ENCODE data around the gene PRPS1. TPM values are rescaled to one million over a fixed set of nuclear protein-coding genes. Genes with fewer than 3 reads are reported as not detected.

Gene PRPS1
- total and polyA plus RNA-seq, 4 donors: 11.7 to 42.0 (median 33.0) TPM

DNA sequence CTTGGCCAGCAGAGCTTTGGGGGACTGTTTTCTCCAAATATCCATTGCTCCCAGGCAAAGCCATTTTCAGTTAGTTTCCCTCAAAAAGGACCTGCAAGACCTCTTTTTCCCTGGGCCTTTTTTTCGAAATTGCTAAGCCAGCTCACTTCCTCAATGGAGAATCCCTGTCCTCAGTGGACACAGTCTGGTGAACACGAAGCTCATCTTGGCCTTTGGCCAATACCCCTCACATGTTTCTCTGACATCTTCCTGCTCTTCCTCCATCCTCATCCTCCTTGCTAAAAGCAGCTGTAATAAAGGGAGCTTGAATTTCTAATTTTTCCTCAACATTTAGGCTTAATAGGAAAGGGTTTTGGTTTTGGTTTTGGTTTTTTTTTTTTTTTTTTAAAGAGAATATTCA lies 17.6 kb upstream of the PRPS1 start:
- peak in 1 of 3 donors; percentile 6 for DNase-seq
- 38 to 44% methylated on average over 2 of the region's 2 CpGs for WGBS, 2 donors
- ATAC-seq (ENCODE audit: insufficient read depth, low FRiP score): no peak
- H3K9ac ChIP-seq (ENCODE audit: insufficient read depth in 1 of 2, low read length in 2 of 2): no peak overlapping the region
- H3K4me1 ChIP-seq (ENCODE audit: control insufficient read depth in 5 of 5, insufficient read depth in 5 of 5, low read length in 5 of 5): no peaks in the 10 kb centered on the region
- no peaks in the 10 kb centered on the region for H3K36me3 ChIP-seq (ENCODE audit: control insufficient read depth in 4 of 4, insufficient read depth in 4 of 4, low read length in 4 of 4)
- peaks cover 0 to 2% (median 0%) of the 10 kb centered on the region in 4 donors for H3K9me3 ChIP-seq (ENCODE audit: control insufficient read depth in 4 of 4, insufficient read depth in 3 of 4, low read length in 3 of 4)
- TF ChIP-seq, protein P1, sequence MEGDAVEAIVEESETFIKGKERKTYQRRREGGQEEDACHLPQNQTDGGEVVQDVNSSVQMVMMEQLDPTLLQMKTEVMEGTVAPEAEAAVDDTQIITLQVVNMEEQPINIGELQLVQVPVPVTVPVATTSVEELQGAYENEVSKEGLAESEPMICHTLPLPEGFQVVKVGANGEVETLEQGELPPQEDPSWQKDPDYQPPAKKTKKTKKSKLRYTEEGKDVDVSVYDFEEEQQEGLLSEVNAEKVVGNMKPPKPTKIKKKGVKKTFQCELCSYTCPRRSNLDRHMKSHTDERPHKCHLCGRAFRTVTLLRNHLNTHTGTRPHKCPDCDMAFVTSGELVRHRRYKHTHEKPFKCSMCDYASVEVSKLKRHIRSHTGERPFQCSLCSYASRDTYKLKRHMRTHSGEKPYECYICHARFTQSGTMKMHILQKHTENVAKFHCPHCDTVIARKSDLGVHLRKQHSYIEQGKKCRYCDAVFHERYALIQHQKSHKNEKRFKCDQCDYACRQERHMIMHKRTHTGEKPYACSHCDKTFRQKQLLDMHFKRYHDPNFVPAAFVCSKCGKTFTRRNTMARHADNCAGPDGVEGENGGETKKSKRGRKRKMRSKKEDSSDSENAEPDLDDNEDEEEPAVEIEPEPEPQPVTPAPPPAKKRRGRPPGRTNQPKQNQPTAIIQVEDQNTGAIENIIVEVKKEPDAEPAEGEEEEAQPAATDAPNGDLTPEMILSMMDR (IDR thresholded peaks at IDR 0.05; ENCODE audit: control extremely low read depth, extremely low read depth): no peak
- H3K27ac ChIP-seq (ENCODE audit: low read depth in 1 of 2, low read length in 1 of 2): no peak overlapping the region
- H3K4me3 ChIP-seq: no peak overlapping the region
- H3K27me3 ChIP-seq (ENCODE audit: control insufficient read depth in 3 of 3, insufficient read depth in 3 of 3, low read length in 2 of 3): peaks cover 0 to 12% (median 4%) of the 10 kb centered on the region in 3 donors

DNA sequence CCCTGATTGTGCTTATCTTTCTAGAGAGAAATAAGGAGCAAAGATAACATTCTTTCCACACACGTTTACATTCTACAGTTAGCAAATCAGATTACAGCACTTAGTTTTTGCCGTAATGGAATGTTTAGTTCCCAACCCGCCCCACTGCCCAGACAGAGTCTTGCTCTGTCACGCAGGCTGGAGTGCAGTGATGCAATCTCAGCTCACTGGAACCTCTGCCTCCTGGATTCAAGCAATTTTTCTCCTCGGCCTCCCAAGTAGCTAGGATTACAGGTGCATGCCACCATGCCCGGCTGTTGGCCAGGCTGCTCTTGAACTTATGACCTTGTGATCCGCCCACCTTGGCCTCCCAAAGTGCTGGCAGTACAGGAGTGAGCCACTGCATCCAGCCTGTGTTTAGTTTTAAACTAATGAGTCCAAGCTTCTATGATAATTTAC lies 8.4 kb upstream of the PRPS1 start:
- no peak for ATAC-seq (ENCODE audit: insufficient read depth, low FRiP score)
- Histone ChIP-seq H3K9me3 (ENCODE audit: control insufficient read depth in 4 of 4, insufficient read depth in 3 of 4, low read length in 3 of 4) (peaks cover 0 to 4% (median 1%) of the 10 kb centered on the region in 4 donors), H3K27ac (ENCODE audit: low read depth in 1 of 2, low read length in 1 of 2) (no peak overlapping the region), H3K36me3 (ENCODE audit: control insufficient read depth in 4 of 4, insufficient read depth in 4 of 4, low read length in 4 of 4) (no peaks in the 10 kb centered on the region), H3K9ac (ENCODE audit: insufficient read depth in 1 of 2, low read length in 2 of 2) (no peak overlapping the region), H3K4me3 (no peak overlapping the region), H3K27me3 (ENCODE audit: control insufficient read depth in 3 of 3, insufficient read depth in 3 of 3, low read length in 2 of 3) (peaks cover 0 to 7% (median 5%) of the 10 kb centered on the region in 3 donors), H3K4me1 (ENCODE audit: control insufficient read depth in 5 of 5, insufficient read depth in 5 of 5, low read length in 5 of 5) (no peaks in the 10 kb centered on the region)
- peak in 1 of 3 donors; percentile 15 for DNase-seq
- TF ChIP-seq, protein P1 (IDR thresholded peaks at IDR 0.05; ENCODE audit: control extremely low read depth, extremely low read depth): no peak
- WGBS, 2 donors: 66 to 76% methylated on average over 7 of the region's 7 CpGs

DNA sequence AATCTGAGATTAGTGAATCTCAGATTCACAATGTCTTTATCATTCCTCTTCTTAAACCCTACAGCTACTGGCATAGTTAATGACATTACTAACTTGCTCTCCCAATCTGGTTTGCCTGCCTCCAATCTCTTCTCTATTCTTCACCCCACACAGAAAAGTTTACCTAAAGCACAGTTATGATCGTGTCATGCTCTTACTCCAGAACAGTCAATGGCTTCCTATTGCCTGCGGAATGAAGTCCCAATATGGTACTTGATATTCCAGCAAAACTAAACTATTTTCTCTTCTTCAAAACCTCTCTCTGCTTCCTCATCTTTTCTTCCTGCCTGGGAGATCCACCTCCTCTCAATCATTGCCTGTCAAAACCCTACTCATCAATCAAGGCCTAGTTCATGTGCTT lies 3.4 kb upstream of the PRPS1 start:
- no peak overlapping the region for H3K27ac ChIP-seq (ENCODE audit: low read depth in 1 of 2, low read length in 1 of 2)
- DNase-seq (no peak), ATAC-seq (ENCODE audit: insufficient read depth, low FRiP score) (no peak)
- H3K4me1 ChIP-seq (ENCODE audit: control insufficient read depth in 5 of 5, insufficient read depth in 5 of 5, low read length in 5 of 5): peaks cover 0 to 3% (median 0%) of the 10 kb centered on the region in 5 donors
- no peak overlapping the region for H3K4me3 ChIP-seq
- H3K27me3 ChIP-seq (ENCODE audit: control insufficient read depth in 3 of 3, insufficient read depth in 3 of 3, low read length in 2 of 3): peaks cover 2 to 13% (median 10%) of the 10 kb centered on the region in 3 donors
- H3K9ac ChIP-seq (ENCODE audit: insufficient read depth in 1 of 2, low read length in 2 of 2): no peak overlapping the region
- H3K9me3 ChIP-seq (ENCODE audit: control insufficient read depth in 4 of 4, insufficient read depth in 3 of 4, low read length in 3 of 4): peaks cover 0 to 5% (median 2%) of the 10 kb centered on the region in 4 donors
- TF ChIP-seq, protein P1 (IDR thresholded peaks at IDR 0.05; ENCODE audit: control extremely low read depth, extremely low read depth): no peak
- 94 to 97% methylated on average over 2 of the region's 2 CpGs for WGBS, 2 donors
- no peaks in the 10 kb centered on the region for H3K36me3 ChIP-seq (ENCODE audit: control insufficient read depth in 4 of 4, insufficient read depth in 4 of 4, low read length in 4 of 4)

DNA sequence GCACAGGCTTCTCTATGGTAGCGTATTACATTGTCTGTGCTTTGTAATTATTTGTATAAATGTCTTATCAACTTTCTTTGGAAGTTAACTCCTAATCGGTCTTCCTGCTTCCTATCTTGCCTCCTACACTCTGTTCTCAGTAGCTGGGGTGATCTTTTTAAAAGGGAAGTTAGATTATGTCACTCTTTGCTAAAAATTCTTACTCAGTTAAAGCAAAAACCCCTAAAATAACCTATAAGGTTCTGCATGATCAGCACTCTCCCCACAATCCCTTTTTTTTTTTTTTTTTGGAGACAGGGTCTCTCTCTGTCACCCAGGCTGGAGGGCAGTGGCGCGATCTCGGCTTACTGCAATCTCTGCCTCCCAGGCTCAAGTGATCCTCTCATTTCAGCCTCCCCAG lies 2.6 kb upstream of the PRPS1 start:
- ATAC-seq (ENCODE audit: insufficient read depth, low FRiP score): no peak
- H3K27ac ChIP-seq (ENCODE audit: low read depth in 1 of 2, low read length in 1 of 2): no peak overlapping the region
- no peak overlapping the region for H3K9ac ChIP-seq (ENCODE audit: insufficient read depth in 1 of 2, low read length in 2 of 2)
- WGBS, 2 donors: 82 to 86% methylated on average over 5 of the region's 5 CpGs
- H3K4me1 ChIP-seq (ENCODE audit: control insufficient read depth in 5 of 5, insufficient read depth in 5 of 5, low read length in 5 of 5): peaks cover 0 to 4% (median 0%) of the 10 kb centered on the region in 5 donors
- H3K9me3 ChIP-seq (ENCODE audit: control insufficient read depth in 4 of 4, insufficient read depth in 3 of 4, low read length in 3 of 4): peaks cover 0 to 4% (median 1%) of the 10 kb centered on the region in 4 donors
- H3K27me3 ChIP-seq (ENCODE audit: control insufficient read depth in 3 of 3, insufficient read depth in 3 of 3, low read length in 2 of 3): peaks cover 0 to 17% (median 10%) of the 10 kb centered on the region in 3 donors
- H3K4me3 ChIP-seq: no peak overlapping the region
- DNase-seq: no peak
- H3K36me3 ChIP-seq (ENCODE audit: control insufficient read depth in 4 of 4, insufficient read depth in 4 of 4, low read length in 4 of 4): no peaks in the 10 kb centered on the region
- TF ChIP-seq, protein P1 (IDR thresholded peaks at IDR 0.05; ENCODE audit: control extremely low read depth, extremely low read depth): no peak
